ENCODE measurements around the gene SPRED1.

GRCh38 chr15:38275959-38276358 lies 23.3 kb downstream of the SPRED1 start:
- no peak for TF ChIP-seq CTCF (IDR thresholded peaks at IDR 0.05)
- no peak for TF ChIP-seq ZFX (IDR thresholded peaks at IDR 0.05; ENCODE audit: borderline replicate concordance)

All from 22Rv1 (cell line).